Peyer's patch (tissue), 4 donors: Measurements from ENCODE around the gene KIDINS220. TPM values are rescaled to one million over a fixed set of nuclear protein-coding genes. Genes with fewer than 3 reads are reported as not detected.
A peak's percentile ranks its signal among the peaks of the same experiment; 100 is the strongest.

ENCODE experiments used
- DNase-seq, 3 donors: peaks; one replicate each; pipeline ENCODE4 v3.0.0-alpha.2; 2017 to 2019
- H3K27ac ChIP-seq, 4 donors: fragments of 200-600 bp; sonication (generic); one replicate each; pipeline ENCODE4 v1.5.1; 2016 to 2019
- H3K27me3 ChIP-seq, 2 donors: fragments of 200-600 bp; sonication (generic); one replicate each; pipeline ENCODE4 v1.5.1; 2019
- H3K36me3 ChIP-seq, 3 donors: fragments of 200-600 bp; sonication (generic); one replicate each; pipeline ENCODE4 v1.5.1; 2016 to 2019
- H3K4me1 ChIP-seq, 4 donors: fragments of 200-600 bp; sonication (generic); one replicate each; pipeline ENCODE4 v1.5.1; 2016 to 2019
- H3K4me3 ChIP-seq, 4 donors: fragments of 200-600 bp; sonication (generic); 1 replicate in 3 of 4; 2 replicates in 1 of 4; pipeline ENCODE4 v1.5.1; 2016 to 2019; ENCODE audit warnings: mild to moderate bottlenecking in 1 of 4
- H3K9me3 ChIP-seq, 4 donors: fragments of 200-600 bp; sonication (generic); one replicate each; pipeline ENCODE4 v1.5.1; 2016 to 2019; ENCODE audit warnings: mild to moderate bottlenecking in 1 of 4
- POLR2A ChIP-seq, 2 donors: fragments of 450-650 bp; IDR thresholded peaks; one replicate each; pipeline ENCODE4 v1.5.1; 2017; ENCODE audit warnings: antibody characterized with exemption in 2 of 2, mild to moderate bottlenecking in 2 of 2, moderate library complexity in 2 of 2
- total RNA-seq, 4 donors: library from RNA; depleted of rRNA; stranded (reverse); fragments of >200 nt; gene quantifications; one replicate each; pipeline ENCODE4 v1.1.0, GENCODE V29; 2016
- TF ChIP-seq, protein P1 (sequence below), 6 experiments: fragments of 450-650 bp in 4 of 6; fragments of 200-600 bp in 2 of 6; sonication (generic) in 1 of 6; IDR thresholded peaks; one replicate each; pipeline ENCODE4 v1.5.1; 2017 to 2019; ENCODE audit warnings: antibody characterized with exemption in 6 of 6, mild to moderate bottlenecking in 3 of 6, moderate library complexity in 1 of 6

KIDINS220 gene
- total RNA-seq, 4 donors from 2014 or later, result 57.8 to 88.3 (median 70.4) TPM

- TF ChIP-seq POLR2A (IDR thresholded peaks at IDR 0.05), result no peak
- TF ChIP-seq, protein P1, sequence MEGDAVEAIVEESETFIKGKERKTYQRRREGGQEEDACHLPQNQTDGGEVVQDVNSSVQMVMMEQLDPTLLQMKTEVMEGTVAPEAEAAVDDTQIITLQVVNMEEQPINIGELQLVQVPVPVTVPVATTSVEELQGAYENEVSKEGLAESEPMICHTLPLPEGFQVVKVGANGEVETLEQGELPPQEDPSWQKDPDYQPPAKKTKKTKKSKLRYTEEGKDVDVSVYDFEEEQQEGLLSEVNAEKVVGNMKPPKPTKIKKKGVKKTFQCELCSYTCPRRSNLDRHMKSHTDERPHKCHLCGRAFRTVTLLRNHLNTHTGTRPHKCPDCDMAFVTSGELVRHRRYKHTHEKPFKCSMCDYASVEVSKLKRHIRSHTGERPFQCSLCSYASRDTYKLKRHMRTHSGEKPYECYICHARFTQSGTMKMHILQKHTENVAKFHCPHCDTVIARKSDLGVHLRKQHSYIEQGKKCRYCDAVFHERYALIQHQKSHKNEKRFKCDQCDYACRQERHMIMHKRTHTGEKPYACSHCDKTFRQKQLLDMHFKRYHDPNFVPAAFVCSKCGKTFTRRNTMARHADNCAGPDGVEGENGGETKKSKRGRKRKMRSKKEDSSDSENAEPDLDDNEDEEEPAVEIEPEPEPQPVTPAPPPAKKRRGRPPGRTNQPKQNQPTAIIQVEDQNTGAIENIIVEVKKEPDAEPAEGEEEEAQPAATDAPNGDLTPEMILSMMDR (IDR thresholded peaks at IDR 0.05), result no peak
- no peak for DNase-seq
- H3K4me1 ChIP-seq, result peaks cover 0 to 4% (median 0%) of the 10 kb centered on the region in 4 donors
- peaks cover 0 to 23% (median 0%) of the 10 kb centered on the region in 3 donors for H3K36me3 ChIP-seq
- no peaks in the 10 kb centered on the region for H3K27me3 ChIP-seq
- no peak overlapping the region for H3K4me3 ChIP-seq
- no peak overlapping the region for H3K27ac ChIP-seq
- H3K9me3 ChIP-seq, result no peaks in the 10 kb centered on the region
Measured at GRCh38 chr2:8819194-8819593, 18.2 kb downstream of the KIDINS220 start.

- DNase-seq, result no peak
- Histone ChIP-seq H3K36me3 (peaks cover 0 to 29% (median 0%) of the 10 kb centered on the region in 3 donors), H3K4me1 (peaks cover 0 to 4% (median 0%) of the 10 kb centered on the region in 4 donors), H3K27me3 (no peaks in the 10 kb centered on the region), H3K4me3 (no peak overlapping the region), H3K27ac (no peak overlapping the region), H3K9me3 (no peaks in the 10 kb centered on the region)
- TF ChIP-seq POLR2A (IDR thresholded peaks at IDR 0.05), result no peak
- TF ChIP-seq, protein P1 (IDR thresholded peaks at IDR 0.05), result no peak
Measured at GRCh38 chr2:8817221-8817620, 20.2 kb downstream of the KIDINS220 start.

GRCh38 chr2:8806885-8807704, 30.3 kb downstream of the KIDINS220 start:
- no peak for TF ChIP-seq POLR2A (IDR thresholded peaks at IDR 0.05)
- peaks cover 0 to 83% (median 0%) of the 10 kb centered on the region in 3 donors for H3K36me3 ChIP-seq

DNA sequence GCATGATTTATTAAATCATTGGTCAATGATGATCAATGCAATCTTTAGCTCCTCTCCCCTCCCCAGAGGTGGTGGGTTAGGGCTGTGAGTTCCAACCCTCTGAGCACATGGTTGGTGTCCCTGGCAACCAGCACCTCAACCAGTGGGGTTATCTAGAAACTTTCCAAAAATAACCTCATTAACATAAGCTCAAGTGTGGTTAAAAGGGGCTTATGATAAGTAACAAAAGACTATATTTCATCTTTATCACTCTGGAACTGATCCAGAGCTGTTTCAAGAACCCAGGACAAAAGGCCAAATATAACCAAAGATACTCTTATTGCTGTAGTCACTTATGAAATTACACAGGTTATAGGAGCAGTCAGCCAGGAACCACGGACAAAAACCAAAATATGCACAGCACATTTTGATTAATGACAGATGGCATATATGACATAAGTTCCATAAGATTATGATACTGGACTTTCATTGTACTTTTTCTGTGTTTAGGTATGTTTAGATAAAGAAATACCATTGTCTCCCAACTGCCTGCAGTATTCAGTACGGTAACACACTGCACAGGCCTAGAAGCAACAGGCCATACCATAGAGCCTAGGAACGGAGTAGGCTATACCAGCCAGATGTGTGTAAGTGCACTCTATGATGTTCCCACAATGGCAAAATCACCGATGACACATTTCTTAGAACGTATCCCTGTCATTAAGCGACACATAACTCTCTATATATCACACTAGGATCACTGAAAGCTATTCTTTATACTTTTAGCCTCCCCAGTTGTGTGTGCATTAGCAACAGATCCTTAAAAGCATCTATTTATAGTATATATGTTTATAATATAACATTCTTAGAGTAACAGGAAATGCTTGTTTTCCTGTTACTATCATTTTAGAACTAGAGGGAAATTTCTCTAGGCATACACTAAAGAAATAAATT, 31.9 kb downstream of the KIDINS220 start:
- no peak for DNase-seq
- Histone ChIP-seq H3K9me3 (no peaks in the 10 kb centered on the region), H3K36me3 (peaks cover 0 to 82% (median 0%) of the 10 kb centered on the region in 3 donors), H3K27me3 (no peaks in the 10 kb centered on the region), H3K27ac (no peak overlapping the region), H3K4me1 (no peaks in the 10 kb centered on the region), H3K4me3 (no peak overlapping the region)
- no peak for TF ChIP-seq POLR2A (IDR thresholded peaks at IDR 0.05)
- TF ChIP-seq, protein P1 (IDR thresholded peaks at IDR 0.05), result no peak

More at GRCh38 chr2:8806885-8807704, 30.3 kb downstream of the KIDINS220 start:
- H3K27me3 ChIP-seq, result no peaks in the 10 kb centered on the region
- DNase-seq, result no peak
- H3K27ac ChIP-seq, result no peak overlapping the region
- H3K9me3 ChIP-seq, result no peaks in the 10 kb centered on the region
- no peaks in the 10 kb centered on the region for H3K4me1 ChIP-seq
- H3K4me3 ChIP-seq, result no peak overlapping the region

DNA sequence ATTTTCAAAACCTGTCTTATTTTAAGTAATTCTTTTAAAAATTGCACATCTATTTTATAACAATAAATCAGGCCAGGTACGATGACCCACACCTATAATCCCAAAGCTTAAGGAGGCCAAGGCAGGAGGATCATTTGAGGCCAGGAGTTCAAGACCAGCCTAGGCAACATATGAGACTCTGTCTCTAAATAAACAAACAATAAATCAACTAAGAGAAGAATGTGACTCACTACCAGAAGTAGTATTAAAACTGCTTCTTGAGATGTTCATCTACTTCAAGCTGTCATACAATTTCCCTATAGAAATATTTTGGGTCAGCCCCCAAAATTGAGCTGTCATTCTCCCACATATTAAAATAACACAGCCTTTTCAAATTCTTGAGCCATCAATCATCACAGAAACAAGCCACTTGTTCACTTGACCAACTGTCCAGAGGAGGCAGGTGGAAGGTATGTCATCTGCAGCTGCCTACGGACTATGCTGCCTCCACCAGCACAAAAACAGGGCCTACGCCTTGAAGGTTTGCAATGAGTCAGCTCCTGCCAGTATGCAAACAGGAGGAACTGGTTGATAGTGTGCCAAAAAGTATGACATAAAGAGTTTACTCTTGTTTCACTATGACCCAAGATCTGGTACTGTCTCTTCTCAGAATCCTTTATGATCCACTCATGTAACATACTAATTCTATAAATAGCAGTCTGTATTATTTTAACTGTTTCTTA, 33.6 kb downstream of the KIDINS220 start:
- Histone ChIP-seq H3K36me3 (peaks cover 0 to 80% (median 0%) of the 10 kb centered on the region in 3 donors), H3K9me3 (no peaks in the 10 kb centered on the region), H3K27ac (peak overlapping the region in 1 of 4 donors; percentile 30), H3K4me1 (no peaks in the 10 kb centered on the region), H3K4me3 (no peak overlapping the region), H3K27me3 (no peaks in the 10 kb centered on the region)
- TF ChIP-seq, protein P1 (IDR thresholded peaks at IDR 0.05), result peak in 2 of 6 experiments; percentile 3 to 11
- no peak for TF ChIP-seq POLR2A (IDR thresholded peaks at IDR 0.05)
- DNase-seq, result peak in 1 of 3 donors; percentile 53
